HCT116 (cell line): ENCODE results near the gene SLC30A9. TPM values are rescaled to one million over a fixed set of nuclear protein-coding genes. Genes with fewer than 3 reads are reported as not detected.

Experiments used
- ATAC-seq: fragments of 200-7000 bp; cut with Tn5 transposase; 2 replicates; pipeline ENCODE4 v1.9.1; 2020; ENCODE audit warnings: mild to moderate bottlenecking, moderate library complexity
- BruUV-seq: library from RNA; stranded (reverse); fragments of 400-500 nt; replicated peaks from 2 replicates; lab custom pipeline; 2021; lab: Mats Ljungman, UMichigan
- CTCF ChIA-PET: fragments of 300-600 bp; sonication (Branson Sonifier 250); formaldehyde crosslinking; loops from one replicate; lab custom pipeline; 2021; ENCODE audit warnings: antibody characterized with exemption; lab: Charles Lee
- POLR2A ChIA-PET: fragments of 300-600, 350-600 bp; sonication (Branson Sonifier 250); formaldehyde crosslinking; loops from one replicate; lab custom pipeline; 2021; ENCODE audit warnings: antibody characterized with exemption; lab: Charles Lee
- RAD21 ChIA-PET, 2 experiments: fragments of 300-600 bp; sonication (Branson Sonifier 250); formaldehyde crosslinking; loops; one replicate each; lab custom pipeline; 2023; ENCODE audit warnings: low total read pairs in 2 of 2; ENCODE audit not compliant: uncharacterized antibody in 2 of 2, unreplicated experiment in 2 of 2, low non-redundant PET in 1 of 2; lab: Charles Lee
- DNase-seq: peaks from one replicate; pipeline ENCODE4 v3.0.0-alpha.2; 2010; ENCODE audit warnings: low read depth, low spot score
- H2AFZ ChIP-seq: fragments of 200-600 bp; shearing (Covaris generic), sonication (generic); 2 replicates; pipeline ENCODE4 v1.6.1; 2017; ENCODE audit warnings: low read depth, mixed run types, mixed read lengths, antibody characterized with exemption, low read length; ENCODE audit not compliant: poor library complexity, severe bottlenecking
- H3K27ac ChIP-seq: 2 replicates; pipeline ENCODE4 v1.5.1; 2012; ENCODE audit warnings: low read depth, low read length
- H3K27me3 ChIP-seq: fragments of 200-600 bp; sonication (generic); 2 replicates; pipeline ENCODE4 v1.6.1; 2016; ENCODE audit warnings: mixed run types, low read length, mixed read lengths; ENCODE audit not compliant: insufficient read depth
- H3K36me3 ChIP-seq, 2 experiments: fragments of 200-500 bp in 1 of 2; fragments of 200-600 bp in 1 of 2; sonication (Bioruptor generic) in 1 of 2; sonication (generic) in 1 of 2; 2 replicates each; pipeline versions ENCODE4 v1.5.1 to v1.6.1; 2014 to 2016; ENCODE audit warnings: low read length in 2 of 2, inconsistent platforms in 1 of 2, mixed read lengths in 1 of 2, mixed run types in 1 of 2; ENCODE audit not compliant: insufficient read depth in 2 of 2, control insufficient read depth in 1 of 2
- H3K4me1 ChIP-seq, 2 experiments: fragments of 200-600 bp in 1 of 2; sonication (generic) in 1 of 2; 2 replicates each; pipeline versions ENCODE4 v1.5.1 to v1.6.1; 2012 to 2017; ENCODE audit warnings: low read length in 2 of 2, inconsistent platforms in 1 of 2, mild to moderate bottlenecking in 1 of 2, mixed read lengths in 1 of 2, mixed run types in 1 of 2, moderate library complexity in 1 of 2; ENCODE audit not compliant: insufficient read depth in 2 of 2, control insufficient read depth in 1 of 2
- H3K4me2 ChIP-seq: fragments of 200-600 bp; sonication (generic); 2 replicates; pipeline ENCODE4 v1.6.1; 2017; ENCODE audit warnings: mixed run types, low read length, mixed read lengths
- H3K4me3 ChIP-seq, 2 experiments: fragments of 200-600 bp in 1 of 2; sonication (generic) in 1 of 2; replicated peaks in 1 of 2; 2 replicates each; pipeline ENCODE4 v1.5.1; 2011 to 2016; ENCODE audit warnings: low read length in 2 of 2, control low read depth in 1 of 2, low read depth in 1 of 2, mild to moderate bottlenecking in 1 of 2, mixed read lengths in 1 of 2, mixed run types in 1 of 2
- H3K79me2 ChIP-seq: fragments of 200-600 bp; sonication (generic); 2 replicates; pipeline ENCODE4 v1.6.1; 2017; ENCODE audit warnings: mild to moderate bottlenecking, mixed run types, low read length, moderate library complexity, mixed read lengths; ENCODE audit not compliant: insufficient read depth
- H3K9ac ChIP-seq: fragments of 200-600 bp; sonication (generic); 2 replicates; pipeline ENCODE4 v1.6.1; 2016; ENCODE audit warnings: low read length, mixed read lengths
- H3K9me2 ChIP-seq: fragments of 200-600 bp; sonication (generic), shearing (Covaris generic); 2 replicates; pipeline ENCODE4 v1.6.1; 2017; ENCODE audit warnings: mixed run types, mild to moderate bottlenecking, moderate library complexity; ENCODE audit not compliant: insufficient read depth
- H3K9me3 ChIP-seq, 2 experiments: fragments of 200-500 bp in 1 of 2; fragments of 200-600 bp in 1 of 2; sonication (Bioruptor generic) in 1 of 2; sonication (generic) in 1 of 2; 2 replicates each; pipeline ENCODE4 v1.6.1; 2014 to 2017; ENCODE audit warnings: low read length in 2 of 2, mixed read lengths in 2 of 2, inconsistent platforms in 1 of 2, low read depth in 1 of 2, mild to moderate bottlenecking in 1 of 2, mixed run types in 1 of 2, moderate library complexity in 1 of 2; ENCODE audit not compliant: control insufficient read depth in 1 of 2, insufficient read depth in 1 of 2
- H4K20me1 ChIP-seq: fragments of 200-600 bp; sonication (generic), shearing (Covaris generic); 2 replicates; pipeline ENCODE4 v1.6.1; 2017; ENCODE audit warnings: mixed run types, mild to moderate bottlenecking, moderate library complexity; ENCODE audit not compliant: insufficient read depth
- CBX3 ChIP-seq: IDR thresholded peaks from 2 replicates; pipeline ENCODE4 v1.6.1; 2012; ENCODE audit warnings: low read depth
- CEBPB ChIP-seq: IDR thresholded peaks from 2 replicates; pipeline ENCODE4 v1.6.1; 2012; ENCODE audit warnings: low read depth
- CTCF ChIP-seq, 3 experiments: fragments of 200-600 bp in 1 of 3; sonication (generic) in 1 of 3; IDR thresholded peaks in 2 of 3; conservative IDR thresholded peaks in 1 of 3; 2 replicates each; pipeline ENCODE4 v1.5.1; 2012 to 2017; ENCODE audit warnings: low read depth in 2 of 3, low read length in 2 of 3, antibody characterized with exemption in 1 of 3, borderline replicate concordance in 1 of 3, control low read depth in 1 of 3, mild to moderate bottlenecking in 1 of 3, mixed read lengths in 1 of 3, mixed run types in 1 of 3, moderate library complexity in 1 of 3; ENCODE audit not compliant: insufficient read depth in 1 of 3
- EGR1 ChIP-seq: IDR thresholded peaks from 2 replicates; pipeline ENCODE4 v1.6.1; 2012; ENCODE audit warnings: low read depth
- EZH2 ChIP-seq: fragments of 200-600 bp; sonication (generic); IDR thresholded peaks from 2 replicates; pipeline ENCODE4 v1.6.1; 2017; ENCODE audit warnings: antibody characterized with exemption, mixed run types
- EZH2phosphoT487 ChIP-seq: fragments of 200-600 bp; IDR thresholded peaks from 2 replicates; pipeline ENCODE4 v1.6.1; 2018; ENCODE audit warnings: antibody characterized with exemption, borderline replicate concordance
- FOSL1 ChIP-seq: IDR thresholded peaks from 2 replicates; pipeline ENCODE4 v1.6.1; 2012; ENCODE audit warnings: low read depth
- POLR2A ChIP-seq: IDR thresholded peaks from 2 replicates; pipeline ENCODE4 v1.7.0; 2011; ENCODE audit warnings: borderline replicate concordance; ENCODE audit not compliant: insufficient read depth, insufficient read length; ENCODE audit errors: extremely low read depth
- POLR2AphosphoS5 ChIP-seq: IDR thresholded peaks from 2 replicates; pipeline ENCODE4 v1.6.1; 2011; ENCODE audit warnings: mild to moderate bottlenecking, low read depth, low read length, moderate library complexity
- REST ChIP-seq: IDR thresholded peaks from 2 replicates; pipeline ENCODE4 v1.6.1; 2012; ENCODE audit warnings: low read depth
- SIN3A ChIP-seq: IDR thresholded peaks from 2 replicates; pipeline ENCODE4 v1.6.1; 2012; ENCODE audit warnings: low read depth
- SP1 ChIP-seq: IDR thresholded peaks from 2 replicates; pipeline ENCODE4 v1.6.1; 2012; ENCODE audit warnings: low read depth
- SRF ChIP-seq: IDR thresholded peaks from 2 replicates; pipeline ENCODE4 v1.6.1; 2012; ENCODE audit warnings: low read depth
- TCF7L2 ChIP-seq: IDR thresholded peaks from 2 replicates; pipeline ENCODE4 v1.7.0; 2011; ENCODE audit warnings: borderline replicate concordance, inconsistent platforms; ENCODE audit not compliant: insufficient read depth, insufficient read length; ENCODE audit errors: extremely low read depth
- YY1 ChIP-seq: IDR thresholded peaks from 2 replicates; pipeline ENCODE4 v1.6.1; 2011; ENCODE audit warnings: low read length, low read depth, moderate library complexity, mild to moderate bottlenecking; ENCODE audit not compliant: insufficient replicate concordance; ENCODE audit errors: extremely low read depth
- ZBTB33 ChIP-seq: IDR thresholded peaks from 2 replicates; pipeline ENCODE4 v1.6.1; 2011; ENCODE audit warnings: mild to moderate bottlenecking, low read length, moderate library complexity; ENCODE audit not compliant: insufficient replicate concordance; ENCODE audit errors: extremely low read depth
- ZFX ChIP-seq: fragments of 450-650 bp; IDR thresholded peaks from 2 replicates; pipeline ENCODE4 v1.6.1; 2017
- ZNF274 ChIP-seq: fragments of 200-500 bp; sonication (Bioruptor generic); IDR thresholded peaks from 2 replicates; pipeline ENCODE4 v1.6.1; 2014; ENCODE audit warnings: mild to moderate bottlenecking, low read depth, low read length, inconsistent platforms
- intact Hi-C: fragments of 100-400 bp; cut with micrococcal nuclease; formaldehyde crosslinking; loops from 2 replicates; pipeline ENCODE4 v1.10.0; 2022
- total RNA-seq: library from RNA; stranded (reverse); gene quantifications from one replicate; pipeline ENCODE4 v1.2.1, GENCODE V29; 2021; ENCODE audit not compliant: unreplicated experiment

SLC30A9 gene
- total RNA-seq, 1 experiment from 2014 or later: 67.4 TPM

- no peaks in the 10 kb centered on the region for H3K9me2 ChIP-seq
- ATAC-seq: no peak
- H3K4me3 ChIP-seq: no peak overlapping the region
- H3K4me1 ChIP-seq: peaks cover 0 to 4% of the 10 kb centered on the region in 2 experiments; a peak in 1 of 4 replicates
- RAD21 ChIA-PET: no interaction called here
- CTCF ChIA-PET: no interaction called here
- POLR2A ChIA-PET: no interaction called here
- H2AFZ ChIP-seq: no peak overlapping the region
- intact Hi-C loops: no loop called here
- no TSS peak for BruUV-seq
- TF ChIP-seq EGR1 (no peak), CEBPB (no peak), ZFX (no peak), SIN3A (no peak), CBX3 (no peak), ZNF274 (no peak), POLR2AphosphoS5 (no peak), EZH2 (no peak), SP1 (no peak), FOSL1 (no peak), TCF7L2 (no peak), CTCF (IDR thresholded peaks at IDR 0.05 in 2 of 3, conservative IDR thresholded peaks at IDR 0.05 in 1 of 3; ENCODE audit: borderline replicate concordance in 1 of 3, insufficient read depth in 1 of 3, low read depth in 2 of 3, low read length in 2 of 3) (no peak), SRF (no peak), REST (no peak), ZBTB33 (no peak), POLR2A (no peak), EZH2phosphoT487 (no peak), YY1 (no peak)
- TF ChIP-seq, all 23 proteins: peak for 0
- no peaks in the 10 kb centered on the region for H3K79me2 ChIP-seq
- H3K9ac ChIP-seq: no peak overlapping the region
- no peak for DNase-seq
- H3K4me2 ChIP-seq: no peak overlapping the region
- no peaks in the 10 kb centered on the region for H3K9me3 ChIP-seq
- H3K27me3 ChIP-seq: no peaks in the 10 kb centered on the region
- H4K20me1 ChIP-seq: no peaks in the 10 kb centered on the region
- no peak overlapping the region for H3K27ac ChIP-seq
- no peaks in the 10 kb centered on the region; a peak in 1 of 4 replicates for H3K36me3 ChIP-seq
Measured at GRCh38 chr4:42083816-42084215, 93.5 kb downstream of the SLC30A9 start.
